ENCODE measurements around the gene FOXN3.

DNA sequence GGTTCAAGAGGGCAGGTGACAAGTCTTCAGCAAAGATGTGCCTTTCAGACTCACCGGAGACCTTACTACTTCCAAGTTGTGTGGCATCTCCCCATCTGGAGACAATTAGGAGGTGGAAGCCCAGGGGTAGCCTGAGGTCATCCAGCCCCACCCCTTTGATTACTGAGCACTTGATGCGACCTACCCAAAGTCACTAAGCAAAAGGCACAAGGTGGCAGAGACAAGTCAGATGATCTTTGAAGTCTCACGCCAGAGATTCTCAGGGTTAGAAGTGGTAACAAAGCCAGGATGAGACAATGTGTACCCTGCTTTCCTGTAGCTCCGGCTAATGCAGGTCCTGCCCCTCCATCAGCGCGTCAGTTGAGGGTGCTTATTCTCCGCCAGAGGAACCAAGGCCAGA lies 1.4 kb upstream of the FOXN3 start:
- no peak for TF ChIP-seq POLR2A (IDR thresholded peaks at IDR 0.05)
- TF ChIP-seq, protein P1, sequence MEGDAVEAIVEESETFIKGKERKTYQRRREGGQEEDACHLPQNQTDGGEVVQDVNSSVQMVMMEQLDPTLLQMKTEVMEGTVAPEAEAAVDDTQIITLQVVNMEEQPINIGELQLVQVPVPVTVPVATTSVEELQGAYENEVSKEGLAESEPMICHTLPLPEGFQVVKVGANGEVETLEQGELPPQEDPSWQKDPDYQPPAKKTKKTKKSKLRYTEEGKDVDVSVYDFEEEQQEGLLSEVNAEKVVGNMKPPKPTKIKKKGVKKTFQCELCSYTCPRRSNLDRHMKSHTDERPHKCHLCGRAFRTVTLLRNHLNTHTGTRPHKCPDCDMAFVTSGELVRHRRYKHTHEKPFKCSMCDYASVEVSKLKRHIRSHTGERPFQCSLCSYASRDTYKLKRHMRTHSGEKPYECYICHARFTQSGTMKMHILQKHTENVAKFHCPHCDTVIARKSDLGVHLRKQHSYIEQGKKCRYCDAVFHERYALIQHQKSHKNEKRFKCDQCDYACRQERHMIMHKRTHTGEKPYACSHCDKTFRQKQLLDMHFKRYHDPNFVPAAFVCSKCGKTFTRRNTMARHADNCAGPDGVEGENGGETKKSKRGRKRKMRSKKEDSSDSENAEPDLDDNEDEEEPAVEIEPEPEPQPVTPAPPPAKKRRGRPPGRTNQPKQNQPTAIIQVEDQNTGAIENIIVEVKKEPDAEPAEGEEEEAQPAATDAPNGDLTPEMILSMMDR (IDR thresholded peaks at IDR 0.05) = no peak
